ENCODE data around the gene ARID4B. TPM values are rescaled to one million over a fixed set of nuclear protein-coding genes. Genes with fewer than 3 reads are reported as not detected.

ARID4B gene
- total RNA-seq, 1 experiment from 2014 or later = 28.3 TPM

DNA sequence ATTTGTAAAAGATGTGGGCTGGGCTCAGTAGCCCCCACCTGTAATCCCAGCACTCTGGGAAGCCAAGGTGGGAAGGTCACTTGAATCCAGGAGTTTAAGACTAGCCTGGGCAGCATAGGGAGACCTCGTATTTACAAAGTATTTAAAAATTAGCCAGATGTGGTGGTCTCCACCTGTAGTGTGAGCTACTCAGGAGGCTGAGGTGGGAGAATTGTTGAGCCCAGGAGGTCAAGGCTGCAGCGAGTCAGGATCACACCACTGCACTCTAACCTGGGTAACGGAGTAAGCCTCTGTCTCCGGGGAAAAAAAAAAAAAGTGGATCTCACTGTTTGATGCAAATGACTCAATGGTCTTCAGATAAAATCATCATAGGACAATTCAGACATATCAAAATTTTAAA, 89.4 kb downstream of the ARID4B start:
- H3K27ac ChIP-seq (ENCODE audit: low read depth, low read length) = no peak overlapping the region
- RAD21 ChIA-PET (ENCODE audit: low non-redundant PET in 1 of 2, low total read pairs in 2 of 2, uncharacterized antibody in 2 of 2, unreplicated experiment in 2 of 2) = no interaction called here
- POLR2A ChIA-PET = no interaction called here

DNA sequence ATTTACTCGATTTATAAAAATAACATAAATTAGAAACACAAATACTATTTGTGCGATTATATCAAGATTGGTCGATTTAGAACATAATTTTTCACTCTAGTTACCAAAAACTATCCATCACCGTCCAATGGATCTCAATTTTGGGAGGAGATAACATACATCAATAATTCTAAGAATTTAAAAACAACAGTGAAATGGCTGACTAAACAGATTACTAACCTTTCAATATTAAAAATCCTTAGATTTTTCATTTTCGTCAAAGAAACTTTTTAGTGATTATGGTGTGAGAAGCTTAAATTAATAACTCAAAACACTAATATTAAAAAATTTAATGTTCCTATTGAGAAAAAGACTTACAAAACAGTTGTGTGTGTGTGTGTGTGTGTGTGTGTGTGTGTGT, 91.9 kb downstream of the ARID4B start:
- Histone ChIP-seq H3K4me2 (ENCODE audit: low read length) (no peak overlapping the region), H3K9ac (ENCODE audit: low read length) (no peak overlapping the region), H3K36me3 (ENCODE audit: control insufficient read depth in 1 of 2, insufficient read depth in 2 of 2, low read length in 2 of 2) (peaks cover 3 to 5% of the 10 kb centered on the region in 2 experiments; a peak in 3 of 4 replicates), H3K27ac (ENCODE audit: low read depth, low read length) (no peak overlapping the region), H3K4me1 (ENCODE audit: control insufficient read depth in 1 of 2, insufficient read depth in 2 of 2, low read length in 2 of 2) (no peaks in the 10 kb centered on the region), H3K4me3 (replicated peaks in 1 of 2; ENCODE audit: low read depth in 1 of 2, low read length in 2 of 2) (no peak overlapping the region), H2AFZ (ENCODE audit: low read depth, low read length, poor library complexity, severe bottlenecking) (no peak overlapping the region), H4K20me1 (ENCODE audit: insufficient read depth) (no peaks in the 10 kb centered on the region), H3K79me2 (ENCODE audit: insufficient read depth, low read length) (no peaks in the 10 kb centered on the region), H3K9me3 (ENCODE audit: control insufficient read depth in 1 of 2, insufficient read depth in 1 of 2, low read depth in 1 of 2, low read length in 2 of 2) (no peaks in the 10 kb centered on the region), H3K9me2 (ENCODE audit: insufficient read depth) (no peaks in the 10 kb centered on the region), H3K27me3 (ENCODE audit: insufficient read depth, low read length) (no peaks in the 10 kb centered on the region)
- ATAC-seq (no peak), DNase-seq (ENCODE audit: low read depth, low spot score) (no peak)
- intact Hi-C loops (cut with micrococcal nuclease) = no loop called here
- ChIA-PET CTCF (no interaction called here), RAD21 (ENCODE audit: low non-redundant PET in 1 of 2, low total read pairs in 2 of 2, uncharacterized antibody in 2 of 2, unreplicated experiment in 2 of 2) (no interaction called here), POLR2A (interaction anchor here (1.3 kb wide), 1 partner anchor 93 kb away, joined by 3 read pairs; the partner anchor contains the start of gene GGPS1)
- BruUV-seq (replicated peaks) = no TSS peak
- no peak for TF ChIP-seq RAD21 (IDR thresholded peaks at IDR 0.05; ENCODE audit: low read depth)
- TF ChIP-seq, protein P1, sequence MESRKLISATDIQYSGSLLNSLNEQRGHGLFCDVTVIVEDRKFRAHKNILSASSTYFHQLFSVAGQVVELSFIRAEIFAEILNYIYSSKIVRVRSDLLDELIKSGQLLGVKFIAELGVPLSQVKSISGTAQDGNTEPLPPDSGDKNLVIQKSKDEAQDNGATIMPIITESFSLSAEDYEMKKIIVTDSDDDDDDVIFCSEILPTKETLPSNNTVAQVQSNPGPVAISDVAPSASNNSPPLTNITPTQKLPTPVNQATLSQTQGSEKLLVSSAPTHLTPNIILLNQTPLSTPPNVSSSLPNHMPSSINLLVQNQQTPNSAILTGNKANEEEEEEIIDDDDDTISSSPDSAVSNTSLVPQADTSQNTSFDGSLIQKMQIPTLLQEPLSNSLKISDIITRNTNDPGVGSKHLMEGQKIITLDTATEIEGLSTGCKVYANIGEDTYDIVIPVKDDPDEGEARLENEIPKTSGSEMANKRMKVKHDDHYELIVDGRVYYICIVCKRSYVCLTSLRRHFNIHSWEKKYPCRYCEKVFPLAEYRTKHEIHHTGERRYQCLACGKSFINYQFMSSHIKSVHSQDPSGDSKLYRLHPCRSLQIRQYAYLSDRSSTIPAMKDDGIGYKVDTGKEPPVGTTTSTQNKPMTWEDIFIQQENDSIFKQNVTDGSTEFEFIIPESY (IDR thresholded peaks at IDR 0.05; ENCODE audit: extremely low read depth, insufficient replicate concordance, low read length) = no peak
- TF ChIP-seq CBX3 (IDR thresholded peaks at IDR 0.05; ENCODE audit: low read depth) = no peak
- no peak for TF ChIP-seq ELF1 (IDR thresholded peaks at IDR 0.05; ENCODE audit: borderline replicate concordance, low read depth)
- no peak for TF ChIP-seq YY1 (IDR thresholded peaks at IDR 0.05; ENCODE audit: extremely low read depth, insufficient replicate concordance, low read depth, low read length)
- no peak for TF ChIP-seq FOSL1 (IDR thresholded peaks at IDR 0.05; ENCODE audit: low read depth)
- no peak for TF ChIP-seq TCF7L2 (IDR thresholded peaks at IDR 0.05; ENCODE audit: borderline replicate concordance, extremely low read depth, insufficient read depth, insufficient read length)
- no peak for TF ChIP-seq JUND (IDR thresholded peaks at IDR 0.05)
- TF ChIP-seq EZH2phosphoT487 (IDR thresholded peaks at IDR 0.05; ENCODE audit: borderline replicate concordance) = no peak
- no peak for TF ChIP-seq SRF (IDR thresholded peaks at IDR 0.05; ENCODE audit: low read depth)
- TF ChIP-seq, protein P2, sequence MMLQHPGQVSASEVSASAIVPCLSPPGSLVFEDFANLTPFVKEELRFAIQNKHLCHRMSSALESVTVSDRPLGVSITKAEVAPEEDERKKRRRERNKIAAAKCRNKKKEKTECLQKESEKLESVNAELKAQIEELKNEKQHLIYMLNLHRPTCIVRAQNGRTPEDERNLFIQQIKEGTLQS (IDR thresholded peaks at IDR 0.05) = no peak
- TF ChIP-seq POLR2A (IDR thresholded peaks at IDR 0.05; ENCODE audit: borderline replicate concordance, extremely low read depth, insufficient read depth, insufficient read length) = no peak
- TF ChIP-seq, protein P3, sequence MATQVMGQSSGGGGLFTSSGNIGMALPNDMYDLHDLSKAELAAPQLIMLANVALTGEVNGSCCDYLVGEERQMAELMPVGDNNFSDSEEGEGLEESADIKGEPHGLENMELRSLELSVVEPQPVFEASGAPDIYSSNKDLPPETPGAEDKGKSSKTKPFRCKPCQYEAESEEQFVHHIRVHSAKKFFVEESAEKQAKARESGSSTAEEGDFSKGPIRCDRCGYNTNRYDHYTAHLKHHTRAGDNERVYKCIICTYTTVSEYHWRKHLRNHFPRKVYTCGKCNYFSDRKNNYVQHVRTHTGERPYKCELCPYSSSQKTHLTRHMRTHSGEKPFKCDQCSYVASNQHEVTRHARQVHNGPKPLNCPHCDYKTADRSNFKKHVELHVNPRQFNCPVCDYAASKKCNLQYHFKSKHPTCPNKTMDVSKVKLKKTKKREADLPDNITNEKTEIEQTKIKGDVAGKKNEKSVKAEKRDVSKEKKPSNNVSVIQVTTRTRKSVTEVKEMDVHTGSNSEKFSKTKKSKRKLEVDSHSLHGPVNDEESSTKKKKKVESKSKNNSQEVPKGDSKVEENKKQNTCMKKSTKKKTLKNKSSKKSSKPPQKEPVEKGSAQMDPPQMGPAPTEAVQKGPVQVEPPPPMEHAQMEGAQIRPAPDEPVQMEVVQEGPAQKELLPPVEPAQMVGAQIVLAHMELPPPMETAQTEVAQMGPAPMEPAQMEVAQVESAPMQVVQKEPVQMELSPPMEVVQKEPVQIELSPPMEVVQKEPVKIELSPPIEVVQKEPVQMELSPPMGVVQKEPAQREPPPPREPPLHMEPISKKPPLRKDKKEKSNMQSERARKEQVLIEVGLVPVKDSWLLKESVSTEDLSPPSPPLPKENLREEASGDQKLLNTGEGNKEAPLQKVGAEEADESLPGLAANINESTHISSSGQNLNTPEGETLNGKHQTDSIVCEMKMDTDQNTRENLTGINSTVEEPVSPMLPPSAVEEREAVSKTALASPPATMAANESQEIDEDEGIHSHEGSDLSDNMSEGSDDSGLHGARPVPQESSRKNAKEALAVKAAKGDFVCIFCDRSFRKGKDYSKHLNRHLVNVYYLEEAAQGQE (IDR thresholded peaks at IDR 0.05; ENCODE audit: low read depth) = no peak
- no peak for TF ChIP-seq SIN3A (IDR thresholded peaks at IDR 0.05; ENCODE audit: low read depth)

More for the DNA sequence above, 89.4 kb downstream of the ARID4B start:
- Histone ChIP-seq H3K4me3 (replicated peaks in 1 of 2; ENCODE audit: low read depth in 1 of 2, low read length in 2 of 2) (no peak overlapping the region), H3K4me2 (ENCODE audit: low read length) (no peak overlapping the region), H3K9ac (ENCODE audit: low read length) (no peak overlapping the region), H3K79me2 (ENCODE audit: insufficient read depth, low read length) (no peaks in the 10 kb centered on the region), H3K9me2 (ENCODE audit: insufficient read depth) (no peaks in the 10 kb centered on the region), H3K9me3 (ENCODE audit: control insufficient read depth in 1 of 2, insufficient read depth in 1 of 2, low read depth in 1 of 2, low read length in 2 of 2) (no peaks in the 10 kb centered on the region), H2AFZ (ENCODE audit: low read depth, low read length, poor library complexity, severe bottlenecking) (no peak overlapping the region), H3K36me3 (ENCODE audit: control insufficient read depth in 1 of 2, insufficient read depth in 2 of 2, low read length in 2 of 2) (peaks cover 3 to 5% of the 10 kb centered on the region in 2 experiments; a peak in 3 of 4 replicates), H3K27me3 (ENCODE audit: insufficient read depth, low read length) (no peaks in the 10 kb centered on the region), H3K4me1 (ENCODE audit: control insufficient read depth in 1 of 2, insufficient read depth in 2 of 2, low read length in 2 of 2) (no peaks in the 10 kb centered on the region), H4K20me1 (ENCODE audit: insufficient read depth) (no peaks in the 10 kb centered on the region)
- intact Hi-C loops (cut with micrococcal nuclease) = no loop called here
- no TSS peak for BruUV-seq (replicated peaks)
- DNase-seq (ENCODE audit: low read depth, low spot score) (no peak), ATAC-seq (no peak)
- CTCF ChIA-PET = no interaction called here
- TF ChIP-seq, protein P2 (IDR thresholded peaks at IDR 0.05) = no peak
- TF ChIP-seq CBX3 (IDR thresholded peaks at IDR 0.05; ENCODE audit: low read depth) (no peak), YY1 (IDR thresholded peaks at IDR 0.05; ENCODE audit: extremely low read depth, insufficient replicate concordance, low read depth, low read length) (no peak), ZFX (IDR thresholded peaks at IDR 0.05) (no peak)
